Activated effector memory CD4-positive, alpha-beta T cell treated with Interleukin-2 at 50 U/mL for 16 hours (primary cell): Measurements from ENCODE around the gene SLC2A1.

Experiments used
- DNase-seq: peaks from one replicate; pipeline ENCODE4 v3.0.0-alpha.2; 2020

Gene SLC2A1

DNA sequence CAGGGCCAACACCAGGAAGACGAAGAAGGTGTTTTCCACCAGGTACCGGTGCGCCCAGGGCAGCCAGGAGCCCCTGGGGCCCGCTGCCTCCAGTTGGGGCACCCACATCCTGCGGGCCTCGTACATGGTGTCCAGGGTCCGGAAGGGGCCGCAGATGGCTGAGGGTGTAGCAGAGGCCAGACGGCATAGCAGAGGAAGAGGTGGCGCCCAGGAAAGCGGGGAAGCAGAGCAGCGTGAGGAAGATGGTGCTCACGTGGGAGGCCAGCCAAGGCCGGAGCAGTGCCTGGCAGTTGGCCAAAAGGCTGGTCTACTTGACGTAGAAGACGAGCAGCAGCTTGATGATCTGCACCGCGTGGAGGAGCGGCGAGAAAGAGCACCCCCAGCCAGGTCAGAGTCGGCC is 71.9 kb downstream of the SLC2A1 start:
- DNase-seq: no peak

DNA sequence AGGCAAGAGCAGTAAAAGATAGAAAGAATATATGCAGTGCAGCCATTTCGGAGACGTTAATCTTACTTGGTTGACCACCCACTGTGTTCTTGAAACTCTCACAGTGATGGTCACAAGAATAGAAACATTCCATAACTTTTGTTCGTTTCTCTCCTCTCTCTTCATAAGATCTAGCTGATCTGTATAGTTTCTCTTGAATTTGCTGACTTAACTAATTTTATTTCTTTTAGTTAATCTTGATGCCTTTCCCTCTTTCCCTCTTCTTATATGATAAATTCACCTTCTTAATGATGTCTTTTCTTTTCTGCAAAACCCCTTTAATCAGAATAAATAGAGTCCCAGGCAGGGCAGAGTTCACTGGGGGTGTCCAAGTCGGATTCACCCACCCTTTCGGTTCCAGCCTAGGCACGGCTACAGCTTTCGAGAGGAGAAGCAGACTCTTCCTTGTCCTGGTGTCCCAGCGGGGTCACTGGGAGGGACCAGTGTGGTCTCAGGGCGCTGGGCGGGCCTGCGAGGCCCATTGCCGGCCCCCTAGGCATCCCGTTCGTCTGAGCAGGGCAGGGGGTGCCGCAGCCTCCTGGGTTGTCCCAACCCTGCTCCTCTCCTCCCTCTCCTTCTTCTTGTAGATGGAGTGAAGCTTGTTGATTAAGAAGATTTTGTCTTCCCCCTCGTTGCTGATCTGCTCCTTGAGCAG is 72.5 kb downstream of the SLC2A1 start:
- no peak for DNase-seq

DNA sequence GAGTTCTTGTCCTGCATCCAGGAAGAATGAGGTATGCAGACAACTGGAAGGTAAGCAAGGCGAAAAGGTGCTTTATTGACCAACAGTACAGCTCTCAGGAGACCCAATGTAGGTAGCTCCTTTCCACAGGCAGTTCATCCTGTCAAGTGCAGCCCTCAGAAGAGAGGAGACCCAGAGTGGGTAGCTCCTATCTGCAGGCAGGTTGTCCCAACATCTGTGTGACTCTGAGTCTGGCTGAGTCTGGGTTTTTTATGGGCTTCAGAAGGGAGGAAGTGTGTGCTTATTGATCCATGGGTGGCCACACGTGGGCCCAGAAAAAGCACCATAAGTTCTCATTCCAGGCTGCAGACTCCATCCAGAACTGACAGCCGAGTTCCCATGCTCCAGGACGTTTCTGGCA is 78.3 kb downstream of the SLC2A1 start:
- DNase-seq: no peak

DNA sequence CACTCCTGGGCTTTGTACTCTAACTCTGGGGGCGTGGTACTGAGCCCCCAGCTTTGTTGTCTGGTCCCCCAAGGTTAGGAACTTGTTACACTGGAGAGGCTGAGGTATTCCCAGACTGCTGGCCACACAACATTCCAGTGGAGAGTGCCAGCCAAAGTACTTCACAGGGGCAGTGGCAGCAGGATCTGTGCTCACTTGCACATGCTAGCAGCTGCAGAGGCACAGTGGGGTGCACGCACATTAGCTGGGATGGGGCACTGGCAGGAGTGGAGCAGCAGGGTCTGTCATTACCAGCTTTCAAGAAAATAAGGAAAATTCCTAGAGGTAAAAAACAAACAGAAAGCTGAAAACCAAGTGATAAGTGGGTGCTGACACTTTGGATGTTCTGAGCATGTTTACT is 81.3 kb downstream of the SLC2A1 start:
- DNase-seq: no peak

DNA sequence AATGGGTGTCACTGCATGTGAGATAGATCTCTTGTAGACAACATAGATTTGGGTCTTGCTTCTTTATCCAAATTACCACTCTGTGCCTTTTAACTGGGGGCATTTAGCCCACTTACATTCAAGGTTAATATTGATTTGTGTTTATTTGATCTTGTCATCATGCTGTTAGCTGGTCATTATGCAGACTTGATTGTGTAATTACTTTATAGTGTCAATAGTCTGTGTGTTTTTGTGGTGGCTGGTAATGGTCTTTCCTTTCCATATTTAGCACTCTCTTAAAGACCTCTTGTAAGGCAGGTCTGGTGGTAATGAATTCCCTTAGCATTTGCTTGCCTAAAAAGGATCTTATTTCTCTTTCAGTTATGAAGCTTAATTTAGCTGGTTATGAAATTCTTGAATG is 82.7 kb downstream of the SLC2A1 start:
- no peak for DNase-seq
